HepG2 (cell line): ENCODE measurements around the gene PPP2R5E. TPM values are rescaled to one million over a fixed set of nuclear protein-coding genes. Genes with fewer than 3 reads are reported as not detected.

ENCODE experiments used
- ATAC-seq: fragments of 200-7000 bp; cut with Tn5 transposase; 3 replicates; pipeline ENCODE4 v1.9.1; 2020; ENCODE audit warnings: mild to moderate bottlenecking, moderate library complexity
- BruUV-seq: library from RNA; stranded (reverse); fragments of 400-500 nt; replicated peaks from 2 replicates; lab custom pipeline; 2021; lab: Mats Ljungman, UMichigan
- CTCF ChIA-PET: fragments of 300-600 bp; formaldehyde crosslinking; extraction: SDS; loops from one replicate; lab custom pipeline; 2021; ENCODE audit warnings: low total read pairs, inconsistent platforms, low intra/inter-chr PET ratio; lab: Yijun Ruan, JAX
- POLR2A ChIA-PET: fragments of 350-600 bp; sonication (Branson Sonifier 250); formaldehyde crosslinking; loops from one replicate; lab custom pipeline; 2020; ENCODE audit warnings: antibody characterized with exemption, inconsistent platforms; lab: Yijun Ruan, JAX
- DNase-seq: peaks from one replicate; pipeline ENCODE4 v3.0.0-alpha.2; 2015; ENCODE audit warnings: low spot score
- FAIRE-seq: peaks from 3 replicates; lab custom pipeline; 2011; peaks lifted over from hg19 to GRCh38; lab: Jason Lieb, UNC
- H2AFZ ChIP-seq: one replicate; pipeline ENCODE4 v1.6.1; 2011; ENCODE audit warnings: low read length, inconsistent platforms
- H3K27ac ChIP-seq: fragments of 300-600 bp; 3 replicates; pipeline ENCODE4 v1.8.0; 2011; ENCODE audit warnings: mixed run types, mild to moderate bottlenecking, mixed read lengths, low read length, inconsistent platforms; ENCODE audit not compliant: insufficient read depth; ENCODE audit errors: extremely low read length
- H3K27me3 ChIP-seq, 2 experiments: fragments of 200-600 bp in 1 of 2; 2 replicates in 1 of 2; 3 replicates in 1 of 2; pipeline versions ENCODE4 v1.6.0 to v1.8.0; 2011; ENCODE audit warnings: low read length in 2 of 2, mild to moderate bottlenecking in 2 of 2, moderate library complexity in 2 of 2, inconsistent platforms in 1 of 2; ENCODE audit not compliant: insufficient read depth in 2 of 2, control insufficient read depth in 1 of 2
- H3K36me3 ChIP-seq, 2 experiments: fragments of 200-600 bp in 1 of 2; replicated peaks in 1 of 2; 2 replicates in 1 of 2; 3 replicates in 1 of 2; pipeline versions ENCODE4 v1.5.1 to v1.8.0; 2011; ENCODE audit warnings: low read length in 2 of 2, inconsistent platforms in 1 of 2; ENCODE audit not compliant: insufficient read depth in 2 of 2, control insufficient read depth in 1 of 2
- H3K4me1 ChIP-seq: 2 replicates; pipeline ENCODE4 v1.5.1; 2012; ENCODE audit warnings: low read length, inconsistent platforms; ENCODE audit not compliant: insufficient read depth
- H3K4me2 ChIP-seq: 2 replicates; pipeline ENCODE4 v1.6.0; 2011; ENCODE audit warnings: low read depth, low read length, inconsistent platforms
- H3K4me3 ChIP-seq, 3 experiments: fragments of 200-600 bp in 1 of 3; sonication (generic), shearing (Covaris generic) in 1 of 3; replicated peaks in 1 of 3; 2 replicates each; pipeline ENCODE4 v1.5.1; 2011 to 2016; ENCODE audit warnings: low read length in 3 of 3, inconsistent platforms in 2 of 3, low read depth in 2 of 3, mild to moderate bottlenecking in 2 of 3, control low read depth in 1 of 3, mixed read lengths in 1 of 3; ENCODE audit not compliant: insufficient read depth in 1 of 3
- H3K79me2 ChIP-seq: one replicate; pipeline ENCODE4 v1.6.1; 2011; ENCODE audit warnings: low read length, inconsistent platforms; ENCODE audit not compliant: insufficient read depth
- H3K9ac ChIP-seq: 2 replicates; pipeline ENCODE4 v1.6.0; 2011; ENCODE audit warnings: mild to moderate bottlenecking, low read depth, low read length, inconsistent platforms; ENCODE audit not compliant: insufficient read depth
- H3K9me3 ChIP-seq: 2 replicates; pipeline ENCODE4 v1.5.1; 2012; ENCODE audit warnings: mild to moderate bottlenecking, low read length
- H4K20me1 ChIP-seq: 2 replicates; pipeline ENCODE4 v1.6.0; 2011; ENCODE audit warnings: inconsistent platforms, mild to moderate bottlenecking, low read length, moderate library complexity; ENCODE audit not compliant: insufficient read depth
- BCL6 ChIP-seq: IDR thresholded peaks from 2 replicates; pipeline ENCODE4 v1.6.1; 2016; ENCODE audit warnings: missing genetic modification reagents, missing compliant biosample characterization
- HES4 ChIP-seq: sonication (generic); formaldehyde crosslinking; IDR thresholded peaks from 2 replicates; pipeline ENCODE4 v1.9.0; 2021; ENCODE audit warnings: mild to moderate bottlenecking, missing genetic modification reagents, borderline replicate concordance
- MEIS1 ChIP-seq: sonication (generic); formaldehyde crosslinking; IDR thresholded peaks from 2 replicates; pipeline ENCODE4 v1.9.0; 2021; ENCODE audit warnings: mild to moderate bottlenecking, missing genetic modification reagents, moderate library complexity, borderline replicate concordance
- TEAD2 ChIP-seq: sonication (generic); formaldehyde crosslinking; IDR thresholded peaks from 2 replicates; pipeline ENCODE4 v1.9.0; 2021; ENCODE audit warnings: missing genetic modification reagents
- ZBTB7B ChIP-seq: sonication (generic); formaldehyde crosslinking; IDR thresholded peaks from 2 replicates; pipeline ENCODE4 v1.4.0; 2020; ENCODE audit warnings: missing genetic modification reagents
- ZFP90 ChIP-seq: sonication (generic); formaldehyde crosslinking; IDR thresholded peaks from 2 replicates; pipeline ENCODE4 v1.8.0; 2022; ENCODE audit warnings: missing genetic modification reagents, mild to moderate bottlenecking, inconsistent platforms, borderline replicate concordance
- ZNF354B ChIP-seq: sonication (generic); formaldehyde crosslinking; IDR thresholded peaks from 2 replicates; pipeline ENCODE4 v1.8.0; 2022; ENCODE audit warnings: mild to moderate bottlenecking, missing genetic modification reagents
- ZNF572 ChIP-seq: sonication (generic); formaldehyde crosslinking; IDR thresholded peaks from 2 replicates; pipeline ENCODE4 v1.5.1; 2020; ENCODE audit warnings: mild to moderate bottlenecking, missing genetic modification reagents
- in situ Hi-C: cut with HindIII; loops from 2 replicates; pipeline ENCODE4 v1.10.0; 2017; ENCODE audit warnings: low pct_unique_long_range_greater_than_20kb; ENCODE audit not compliant: extremely low pct_ligation_motif_present
- intact Hi-C: fragments of 100-400 bp; cut with micrococcal nuclease; formaldehyde crosslinking; loops from one replicate; pipeline ENCODE4 v1.10.0; 2022; ENCODE audit not compliant: unreplicated experiment
- polyA plus RNA-seq, 8 experiments: library from polyadenylated mRNA; depleted of rRNA in 3 of 8; stranded (reverse) in 7 of 8; unstranded in 1 of 8; fragments of >200 nt; fragmentation: Illumina TruSeq in 4 of 8; extraction: Trizol in 4 of 8; gene quantifications; 2 replicates each; pipeline versions ENCODE4 v1.2.1 to v1.2.3, GENCODE V29; 2011 to 2016; ENCODE audit warnings: low read depth in 4 of 8, missing spikeins in 1 of 8, mixed read lengths in 1 of 8; ENCODE audit not compliant: insufficient read depth in 1 of 8
- total RNA-seq, 5 experiments: library from RNA; depleted of rRNA; stranded (reverse); fragments of >200 nt; fragmentation: Illumina TruSeq; extraction: Trizol; gene quantifications; 2 replicates each; pipeline ENCODE4 v1.2.3, GENCODE V29; 2016; ENCODE audit warnings: low read depth in 1 of 5
- TF ChIP-seq, protein P1 (sequence below): sonication (generic); formaldehyde crosslinking; IDR thresholded peaks from 2 replicates; pipeline ENCODE4 v1.4.0; 2020; ENCODE audit warnings: mild to moderate bottlenecking, missing genetic modification reagents
- TF ChIP-seq, protein P2 (sequence below): sonication (generic); formaldehyde crosslinking; IDR thresholded peaks from 2 replicates; pipeline ENCODE4 v1.9.0; 2022; ENCODE audit warnings: low read depth, missing genetic modification reagents
- TF ChIP-seq, protein P3 (sequence below): sonication (generic); formaldehyde crosslinking; IDR thresholded peaks from 2 replicates; pipeline ENCODE4 v1.4.0; 2020; ENCODE audit warnings: mild to moderate bottlenecking, missing genetic modification reagents
- TF ChIP-seq, protein P4 (sequence below): sonication (generic); formaldehyde crosslinking; IDR thresholded peaks from 2 replicates; pipeline ENCODE4 v1.5.1; 2020; ENCODE audit warnings: mild to moderate bottlenecking, missing genetic modification reagents, borderline replicate concordance

Gene PPP2R5E
- total and polyA plus RNA-seq, 2 of the 13 experiments (the other 11 are each of a cell fraction or from before 2014, with no cell fraction given), result 8.9 to 11.0 TPM

DNA sequence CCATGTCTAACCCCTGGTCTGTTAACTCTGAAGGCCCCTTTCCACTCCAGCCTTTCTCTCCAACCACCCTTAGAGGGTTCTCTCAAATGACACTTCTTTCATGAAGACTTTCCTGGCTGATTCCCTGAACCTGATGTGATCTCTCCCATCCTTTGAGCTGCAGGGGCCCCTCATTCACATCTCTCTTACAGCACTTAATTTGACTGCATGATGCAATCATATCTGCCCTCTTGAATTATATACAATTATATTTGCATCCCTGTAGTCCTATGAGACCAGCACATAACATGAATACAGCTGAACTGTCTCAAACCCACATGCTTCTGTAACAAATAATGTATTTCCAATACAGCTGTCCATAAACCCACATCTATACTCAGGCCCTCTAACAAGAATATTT, 56.4 kb downstream of the PPP2R5E start:
- POLR2A ChIA-PET, result no interaction called here
- Histone ChIP-seq H3K27me3 (no peaks in the 10 kb centered on the region; a peak in 1 of 5 replicates), H3K4me3 (no peak overlapping the region), H3K36me3 (no peaks in the 10 kb centered on the region; a peak in 1 of 5 replicates), H3K9ac (no peak overlapping the region), H3K27ac (no peak overlapping the region), H2AFZ (no peak overlapping the region), H3K4me2 (no peak overlapping the region), H4K20me1 (no peaks in the 10 kb centered on the region), H3K79me2 (peaks cover 53% of the 10 kb centered on the region), H3K4me1 (peaks cover 28% of the 10 kb centered on the region), H3K9me3 (no peaks in the 10 kb centered on the region)
- TF ChIP-seq ZNF572 (CRISPR knock-in tag), result no peak
- TF ChIP-seq HES4, result no peak
- TF ChIP-seq BCL6, result no peak
- TF ChIP-seq, protein P1, sequence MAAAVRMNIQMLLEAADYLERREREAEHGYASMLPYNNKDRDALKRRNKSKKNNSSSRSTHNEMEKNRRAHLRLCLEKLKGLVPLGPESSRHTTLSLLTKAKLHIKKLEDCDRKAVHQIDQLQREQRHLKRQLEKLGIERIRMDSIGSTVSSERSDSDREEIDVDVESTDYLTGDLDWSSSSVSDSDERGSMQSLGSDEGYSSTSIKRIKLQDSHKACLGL (CRISPR knock-in tag), result no peak
- TF ChIP-seq, protein P2, sequence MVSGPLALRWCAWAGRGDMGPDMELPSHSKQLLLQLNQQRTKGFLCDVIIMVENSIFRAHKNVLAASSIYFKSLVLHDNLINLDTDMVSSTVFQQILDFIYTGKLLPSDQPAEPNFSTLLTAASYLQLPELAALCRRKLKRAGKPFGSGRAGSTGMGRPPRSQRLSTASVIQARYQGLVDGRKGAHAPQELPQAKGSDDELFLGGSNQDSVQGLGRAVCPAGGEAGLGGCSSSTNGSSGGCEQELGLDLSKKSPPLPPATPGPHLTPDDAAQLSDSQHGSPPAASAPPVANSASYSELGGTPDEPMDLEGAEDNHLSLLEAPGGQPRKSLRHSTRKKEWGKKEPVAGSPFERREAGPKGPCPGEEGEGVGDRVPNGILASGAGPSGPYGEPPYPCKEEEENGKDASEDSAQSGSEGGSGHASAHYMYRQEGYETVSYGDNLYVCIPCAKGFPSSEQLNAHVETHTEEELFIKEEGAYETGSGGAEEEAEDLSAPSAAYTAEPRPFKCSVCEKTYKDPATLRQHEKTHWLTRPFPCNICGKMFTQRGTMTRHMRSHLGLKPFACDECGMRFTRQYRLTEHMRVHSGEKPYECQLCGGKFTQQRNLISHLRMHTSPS (CRISPR knock-in tag), result no peak
- no peak for TF ChIP-seq ZBTB7B (CRISPR knock-in tag)
- no peak for TF ChIP-seq TEAD2
- no peak for TF ChIP-seq MEIS1 (CRISPR knock-in tag)
- TF ChIP-seq ZFP90 (CRISPR knock-in tag), result no peak
- TF ChIP-seq, protein P3, sequence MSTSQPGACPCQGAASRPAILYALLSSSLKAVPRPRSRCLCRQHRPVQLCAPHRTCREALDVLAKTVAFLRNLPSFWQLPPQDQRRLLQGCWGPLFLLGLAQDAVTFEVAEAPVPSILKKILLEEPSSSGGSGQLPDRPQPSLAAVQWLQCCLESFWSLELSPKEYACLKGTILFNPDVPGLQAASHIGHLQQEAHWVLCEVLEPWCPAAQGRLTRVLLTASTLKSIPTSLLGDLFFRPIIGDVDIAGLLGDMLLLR (CRISPR knock-in tag), result no peak
- no peak for TF ChIP-seq ZNF354B (CRISPR knock-in tag)
- TF ChIP-seq, protein P4, sequence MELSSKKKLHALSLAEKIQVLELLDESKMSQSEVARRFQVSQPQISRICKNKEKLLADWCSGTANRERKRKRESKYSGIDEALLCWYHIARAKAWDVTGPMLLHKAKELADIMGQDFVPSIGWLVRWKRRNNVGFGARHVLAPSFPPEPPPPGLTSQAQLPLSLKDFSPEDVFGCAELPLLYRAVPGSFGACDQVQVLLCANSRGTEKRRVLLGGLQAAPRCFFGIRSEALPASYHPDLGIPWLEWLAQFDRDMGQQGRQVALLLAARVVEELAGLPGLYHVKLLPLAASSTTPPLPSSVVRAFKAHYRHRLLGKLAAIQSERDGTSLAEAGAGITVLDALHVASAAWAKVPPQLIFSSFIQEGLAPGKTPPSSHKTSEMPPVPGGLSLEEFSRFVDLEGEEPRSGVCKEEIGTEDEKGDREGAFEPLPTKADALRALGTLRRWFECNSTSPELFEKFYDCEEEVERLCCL (CRISPR knock-in tag), result no peak
- ATAC-seq (no peak), FAIRE-seq (no peak), DNase-seq (no peak)
- CTCF ChIA-PET, result no interaction called here
- BruUV-seq, result no TSS peak
- in situ Hi-C loops (no loop called here), intact Hi-C loops (no loop called here)
